Pons (tissue), 1 donor: ENCODE results near the gene PODXL2.
"Not testable (repeated sequence)": the region's sequence is repeated elsewhere in the genome, so short reads cannot be mapped to it uniquely, and the experiment has no call there.

Experiments
- DNase-seq: peaks from one replicate; pipeline ENCODE4 v3.0.0-alpha.2; 2016; ENCODE audit warnings: low spot score

PODXL2 gene

GRCh38 chr3:127675651-127676391 is 46.8 kb downstream of the PODXL2 start:
- DNase-seq = no peak

- DNase-seq = no peak
Measured at GRCh38 chr3:127676456-127676855, 47.5 kb downstream of the PODXL2 start.

- no peak for DNase-seq
Measured at GRCh38 chr3:127676921-127677351, 48.0 kb downstream of the PODXL2 start.

GRCh38 chr3:127677541-127678314 is 48.7 kb downstream of the PODXL2 start:
- no peak for DNase-seq

- DNase-seq = no peak
Measured at GRCh38 chr3:127678315-127678599, 49.3 kb downstream of the PODXL2 start.

- no peak for DNase-seq
Measured at GRCh38 chr3:127678611-127679533, 49.9 kb downstream of the PODXL2 start.

- no peak for DNase-seq
Measured at GRCh38 chr3:127679534-127680145, 50.7 kb downstream of the PODXL2 start.

- no peak for DNase-seq
Measured at GRCh38 chr3:127680146-127680661, 51.2 kb downstream of the PODXL2 start.

GRCh38 chr3:127680798-127681221 is 51.8 kb downstream of the PODXL2 start:
- no peak for DNase-seq

GRCh38 chr3:127682175-127682554 is 53.2 kb downstream of the PODXL2 start:
- not testable (repeated sequence) for DNase-seq

GRCh38 chr3:127682561-127682960 is 53.6 kb downstream of the PODXL2 start:
- DNase-seq = no peak

- no peak for DNase-seq
Measured at GRCh38 chr3:127684871-127685707, 56.1 kb downstream of the PODXL2 start.

- no peak for DNase-seq
Measured at GRCh38 chr3:127685708-127686511, 56.9 kb downstream of the PODXL2 start.

GRCh38 chr3:127686512-127686894 is 57.5 kb downstream of the PODXL2 start:
- no peak for DNase-seq

GRCh38 chr3:127687228-127687737 is 58.3 kb downstream of the PODXL2 start:
- DNase-seq = no peak

GRCh38 chr3:127688022-127688415 is 59.0 kb downstream of the PODXL2 start:
- DNase-seq = no peak

GRCh38 chr3:127688416-127689265 is 59.7 kb downstream of the PODXL2 start:
- no peak for DNase-seq

- DNase-seq = no peak
Measured at GRCh38 chr3:127689266-127689860, 60.4 kb downstream of the PODXL2 start.
